ENCODE data around the gene FUOM.

Gene FUOM

GRCh38 chr10:133366130-133366478 lies 8.3 kb upstream of the FUOM start:
- no peak for DNase-seq

- no peak for DNase-seq
Measured at GRCh38 chr10:133365461-133366129, 7.8 kb upstream of the FUOM start.

- no peak for DNase-seq
Measured at GRCh38 chr10:133364645-133365431, 7.0 kb upstream of the FUOM start.

- DNase-seq: no peak
Measured at GRCh38 chr10:133362846-133363245, 5.0 kb upstream of the FUOM start.

DNA sequence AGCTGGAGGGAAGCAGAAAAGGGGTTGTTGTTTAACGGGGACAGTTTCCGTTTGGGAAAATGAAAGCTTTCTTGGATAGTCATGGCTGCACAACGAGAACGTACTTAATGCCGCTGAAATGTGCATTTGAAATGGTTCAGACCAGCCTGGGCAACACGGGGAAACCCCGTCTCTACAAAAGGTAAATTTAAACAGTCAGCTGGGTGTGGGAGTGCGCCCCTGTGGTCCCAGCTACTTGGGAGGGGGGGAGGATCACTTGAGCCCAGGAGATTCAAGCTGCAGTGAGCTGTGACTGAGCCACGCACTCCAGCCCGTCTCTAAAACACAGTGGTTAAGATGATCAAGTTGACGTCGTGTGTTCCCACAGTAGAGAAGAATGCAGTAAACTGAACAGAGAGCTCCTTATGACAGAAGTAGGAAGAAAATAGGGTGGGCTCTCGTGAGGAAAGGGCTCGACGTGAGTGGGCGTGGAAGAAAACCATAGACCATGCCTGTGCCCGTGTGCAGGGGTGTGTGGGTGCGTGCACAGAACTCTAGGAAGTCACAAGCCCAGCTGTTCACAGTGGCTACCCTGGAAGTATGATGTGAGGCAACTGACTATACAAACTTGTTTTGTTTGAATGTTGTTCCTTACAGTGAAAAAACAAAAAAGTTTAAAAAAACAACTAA lies 4.1 kb upstream of the FUOM start:
- DNase-seq: no peak

GRCh38 chr10:133361227-133361626 lies 3.4 kb upstream of the FUOM start:
- DNase-seq: no peak

GRCh38 chr10:133359972-133360610 lies 2.3 kb upstream of the FUOM start:
- no peak for DNase-seq

- DNase-seq: no peak
Measured at GRCh38 chr10:133359554-133359971, 1.7 kb upstream of the FUOM start.

DNA sequence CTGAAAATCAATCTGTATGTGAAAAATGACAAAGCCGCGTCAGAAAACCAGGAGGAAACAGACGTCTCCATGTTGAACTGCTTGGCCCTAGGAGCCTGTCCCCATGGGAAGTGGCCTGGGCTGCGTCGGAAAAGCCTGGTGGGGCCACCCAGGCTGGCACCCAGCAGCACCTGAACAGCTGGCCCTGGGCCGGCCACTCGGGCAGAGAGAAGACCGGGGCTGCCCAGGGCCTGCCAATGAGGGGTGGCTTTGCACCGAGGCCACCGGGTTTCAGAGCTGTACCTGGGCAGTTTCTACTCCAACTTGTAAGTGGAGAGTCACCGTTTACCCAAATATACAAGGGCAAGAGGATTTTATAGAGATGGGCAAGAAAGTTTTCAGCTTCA lies 1.1 kb upstream of the FUOM start:
- DNase-seq: no peak

GRCh38 chr10:133358162-133358924 lies 524 bp upstream of the FUOM start:
- DNase-seq: no peak

GRCh38 chr10:133356549-133357284 lies 1.1 kb downstream of the FUOM start:
- no peak for DNase-seq

GRCh38 chr10:133355991-133356390 lies 1.8 kb downstream of the FUOM start:
- no peak for DNase-seq

GRCh38 chr10:133355266-133355665 lies 2.6 kb downstream of the FUOM start:
- DNase-seq: no peak

DNA sequence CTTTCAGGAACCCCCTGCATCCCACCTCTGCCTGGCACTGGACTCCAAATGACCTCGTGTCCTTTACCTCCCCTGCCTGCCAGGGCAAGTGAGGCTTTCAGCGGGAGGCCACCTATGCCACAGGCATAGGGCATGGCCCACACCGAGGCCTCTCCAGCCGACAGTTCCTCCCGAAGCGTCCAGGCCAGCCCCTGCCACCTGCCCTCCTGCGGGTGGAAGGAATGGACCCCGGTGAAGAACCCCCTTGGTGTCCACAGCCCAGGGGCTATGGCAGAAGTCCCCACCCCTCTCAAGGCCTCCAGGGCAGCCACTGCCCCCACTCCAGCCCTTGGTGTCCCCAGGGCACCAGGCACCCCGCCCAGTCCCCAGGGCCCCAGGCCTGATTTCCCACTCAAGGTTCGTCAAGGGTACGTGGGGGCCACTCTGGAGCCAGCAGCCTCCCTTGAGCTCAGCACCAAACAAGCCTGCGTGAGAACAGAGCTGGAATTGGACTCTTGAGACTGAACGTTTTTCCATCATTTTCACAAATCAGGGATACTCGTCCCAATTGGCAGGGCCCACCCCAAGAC lies 3.1 kb downstream of the FUOM start:
- no peak for DNase-seq

GRCh38 chr10:133353988-133354605 lies 3.7 kb downstream of the FUOM start:
- no peak for DNase-seq

DNA sequence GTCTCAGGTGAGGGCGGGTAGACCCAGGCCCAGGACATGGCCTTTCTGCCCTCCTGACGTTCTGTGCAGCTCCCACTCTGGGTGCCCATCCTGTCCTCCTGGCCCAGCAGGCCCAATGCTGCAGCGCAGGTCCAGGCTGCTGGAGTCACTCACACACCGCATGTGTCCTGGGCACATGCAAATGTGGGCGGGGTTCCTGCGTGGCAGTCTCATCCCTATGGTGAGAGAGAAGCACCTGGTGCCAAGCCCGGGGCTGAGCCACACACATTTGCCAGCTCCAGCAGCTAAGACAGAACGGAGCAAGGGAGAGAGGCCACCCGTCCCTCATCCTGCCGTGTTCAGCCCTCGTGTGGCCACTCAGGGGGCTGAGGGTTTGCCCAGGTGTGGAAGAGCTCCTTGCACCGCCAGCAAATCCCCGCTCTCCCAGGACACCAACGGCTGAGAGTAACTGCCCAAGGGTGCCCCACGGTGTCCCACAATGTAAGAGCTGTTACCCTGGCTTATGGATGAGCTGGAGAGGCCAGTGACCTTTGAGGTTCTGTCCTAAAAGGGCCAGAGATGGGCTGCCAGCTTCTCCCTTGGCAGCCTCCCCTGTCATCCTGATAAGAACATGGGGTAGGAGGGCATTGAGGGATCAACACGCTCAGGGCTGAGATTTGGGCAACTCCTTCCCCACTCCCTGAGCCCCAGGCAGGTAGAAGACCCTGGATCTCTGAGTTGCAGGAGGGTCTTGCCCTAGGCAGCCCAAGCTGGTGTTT lies 4.4 kb downstream of the FUOM start:
- DNase-seq: no peak

GRCh38 chr10:133351408-133352318 lies 6.2 kb downstream of the FUOM start:
- no peak for DNase-seq

- no peak for DNase-seq
Measured at GRCh38 chr10:133350950-133351329, 6.9 kb downstream of the FUOM start.

DNA sequence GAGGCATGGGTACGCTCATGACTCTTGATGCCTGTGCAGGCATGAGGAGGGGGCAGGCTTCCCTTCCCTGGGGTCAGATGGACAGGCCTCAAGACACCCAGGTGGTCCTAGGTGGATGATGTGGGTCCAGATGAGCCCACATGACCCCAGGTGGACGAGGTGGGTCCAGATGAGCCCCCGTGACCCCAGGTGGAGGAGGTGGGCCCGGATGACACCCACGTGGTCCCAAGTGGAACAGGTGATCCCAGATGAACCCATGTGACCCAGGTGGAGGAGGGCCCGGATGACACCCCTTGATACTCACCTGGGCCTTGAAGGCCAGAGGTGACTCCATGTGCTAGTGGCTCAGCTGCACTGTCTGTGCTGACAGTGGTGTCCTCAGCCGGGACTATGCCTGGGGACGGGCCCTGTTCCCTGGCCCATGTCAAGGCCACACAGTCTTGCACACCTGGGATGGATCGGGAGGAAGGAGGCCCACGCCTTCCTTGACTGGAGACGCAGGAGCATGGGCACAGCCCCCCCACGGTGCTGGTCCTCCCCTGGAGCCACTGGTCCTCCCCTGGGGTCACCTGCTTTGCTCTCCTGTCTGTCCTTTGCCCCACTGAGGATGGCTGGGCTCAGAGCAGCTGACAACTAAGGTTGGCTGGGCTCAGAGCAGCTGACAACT lies 7.4 kb downstream of the FUOM start:
- no peak for DNase-seq
